NCI-H2227 treated with DMSO at 0.1 percent for 48 hours (cell line): ENCODE data around the gene WRAP73.
"Not testable (repeated sequence)": the region's sequence is repeated elsewhere in the genome, so short reads cannot be mapped to it uniquely, and the experiment has no call there.

Experiments used
- DNase-seq: peaks from one replicate; lab custom pipeline; 2025; lab: John Stamatoyannopoulos, UW

WRAP73 gene

DNA sequence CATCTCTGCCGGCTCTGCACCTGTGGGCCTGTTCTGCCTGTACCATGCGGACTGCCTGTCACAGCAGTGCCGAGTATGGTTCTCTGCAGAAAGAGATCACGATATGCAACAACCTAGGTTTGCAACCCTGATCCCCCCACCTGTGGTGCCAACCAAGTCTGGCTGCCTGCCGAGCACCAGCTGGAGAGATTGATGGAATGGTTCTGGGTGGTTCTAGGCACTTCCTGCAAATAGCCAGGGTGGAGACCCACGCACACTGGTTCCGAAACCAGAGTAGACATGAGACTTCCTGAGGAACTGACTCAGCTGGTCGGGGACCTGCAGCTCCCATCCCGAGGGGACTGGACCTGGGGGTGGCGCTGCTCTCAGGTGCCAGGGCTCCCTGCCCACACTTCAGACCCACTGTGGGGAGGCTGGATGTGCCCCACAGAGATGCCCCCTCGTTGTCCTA is 19.7 kb downstream of the WRAP73 start:
- DNase-seq: no peak

DNA sequence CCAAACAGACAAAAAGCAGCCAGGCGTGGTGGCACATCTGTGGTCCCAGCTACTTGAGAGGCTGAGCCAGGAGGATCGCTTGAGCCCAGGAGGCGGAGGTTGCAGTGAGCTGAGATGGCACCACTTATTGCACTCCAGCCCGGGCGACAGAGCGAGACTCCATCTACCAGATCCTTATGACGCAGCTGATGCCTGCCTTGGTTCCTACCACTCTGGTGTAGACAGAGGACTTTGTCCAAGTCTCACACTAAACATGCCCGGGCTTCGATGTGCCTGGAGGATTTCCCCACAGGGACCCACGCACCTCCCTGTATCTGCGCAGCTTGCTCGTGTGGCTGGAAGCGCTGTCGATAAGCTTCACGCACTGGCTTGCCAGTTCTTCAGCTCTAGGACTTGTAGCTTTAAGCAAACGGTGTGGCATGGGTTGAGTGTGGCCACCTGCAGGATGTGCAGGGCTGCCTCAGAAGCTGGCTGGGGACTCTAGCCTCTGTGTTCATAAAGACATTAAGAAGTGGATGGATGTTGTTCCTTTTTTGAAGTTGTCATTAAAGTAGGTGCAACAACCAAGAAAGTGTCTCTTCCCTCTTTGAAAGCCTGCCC is 20.2 kb downstream of the WRAP73 start:
- DNase-seq: no peak

DNA sequence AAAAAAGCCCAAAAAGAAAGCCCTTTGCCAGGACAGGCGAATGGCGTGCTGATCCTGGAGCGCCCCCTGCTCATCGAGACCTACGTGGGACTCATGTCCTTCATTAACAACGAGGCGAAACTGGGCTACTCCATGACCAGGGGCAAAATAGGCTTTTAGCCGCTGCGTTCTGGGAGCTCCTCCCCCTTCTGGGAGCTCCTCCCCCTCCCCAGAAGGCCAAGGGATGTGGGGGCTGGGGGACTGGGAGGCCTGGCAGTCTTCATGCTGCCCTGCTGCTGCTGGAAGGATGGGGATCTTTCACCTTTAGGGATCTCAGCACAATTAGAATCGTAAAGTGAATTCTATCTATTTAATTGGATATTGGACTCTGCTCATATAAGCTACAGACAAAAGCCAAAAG is 21.5 kb downstream of the WRAP73 start:
- DNase-seq: no peak

DNA sequence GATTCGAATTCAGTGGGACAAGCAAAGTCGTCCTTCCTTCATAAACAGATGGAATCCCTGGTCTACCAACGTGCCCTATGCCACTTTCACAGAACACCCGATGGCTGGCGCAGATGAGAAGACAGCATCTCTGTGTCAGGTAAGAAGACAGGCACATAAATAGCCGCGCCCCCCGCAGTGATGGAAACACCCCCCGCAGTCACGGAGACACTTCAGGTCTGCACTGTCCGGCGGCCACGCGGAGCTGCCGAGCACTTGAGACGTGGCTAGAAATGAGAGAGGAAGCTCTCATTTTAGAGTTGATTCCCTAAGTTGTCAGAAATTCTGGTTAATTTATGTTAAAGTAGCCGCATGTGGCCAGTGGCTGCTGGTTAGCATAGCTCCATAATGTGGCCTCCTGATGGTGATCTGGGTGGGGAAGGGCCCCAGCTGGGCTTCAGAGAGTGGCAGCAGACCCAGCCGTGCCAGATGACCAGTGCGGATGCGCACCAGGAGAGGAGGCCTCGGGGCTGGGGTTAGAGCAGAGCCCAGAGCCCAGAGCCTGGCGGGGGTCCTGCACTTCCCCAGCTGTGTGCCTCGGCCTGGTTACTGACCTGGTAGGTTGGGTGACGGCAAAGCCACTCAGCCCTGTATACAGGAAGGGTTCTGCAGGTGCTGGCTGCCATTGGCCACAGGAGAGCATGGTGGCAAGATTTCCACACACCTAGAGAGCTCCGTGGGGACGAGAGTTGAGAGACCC is 22.2 kb downstream of the WRAP73 start:
- DNase-seq: no peak

DNA sequence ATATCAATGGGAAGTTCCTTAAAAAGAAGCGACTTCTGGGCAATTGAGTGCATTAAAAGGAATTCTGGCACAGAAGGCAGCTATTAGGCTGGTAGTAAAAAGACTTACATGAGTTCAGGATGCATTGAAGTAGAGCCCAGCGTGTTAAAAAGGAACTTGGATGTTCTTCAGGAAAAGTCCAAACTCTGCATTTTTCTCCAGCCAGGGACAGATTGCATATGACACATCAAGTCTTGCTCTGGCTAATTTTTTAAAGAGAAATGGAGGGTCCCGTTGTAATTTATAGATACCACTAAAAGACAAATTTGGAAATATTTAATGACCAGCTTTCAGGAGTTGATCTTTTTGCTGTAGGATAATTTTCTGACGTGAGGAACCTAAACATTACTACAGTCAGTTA is 23.9 kb downstream of the WRAP73 start:
- no peak for DNase-seq

DNA sequence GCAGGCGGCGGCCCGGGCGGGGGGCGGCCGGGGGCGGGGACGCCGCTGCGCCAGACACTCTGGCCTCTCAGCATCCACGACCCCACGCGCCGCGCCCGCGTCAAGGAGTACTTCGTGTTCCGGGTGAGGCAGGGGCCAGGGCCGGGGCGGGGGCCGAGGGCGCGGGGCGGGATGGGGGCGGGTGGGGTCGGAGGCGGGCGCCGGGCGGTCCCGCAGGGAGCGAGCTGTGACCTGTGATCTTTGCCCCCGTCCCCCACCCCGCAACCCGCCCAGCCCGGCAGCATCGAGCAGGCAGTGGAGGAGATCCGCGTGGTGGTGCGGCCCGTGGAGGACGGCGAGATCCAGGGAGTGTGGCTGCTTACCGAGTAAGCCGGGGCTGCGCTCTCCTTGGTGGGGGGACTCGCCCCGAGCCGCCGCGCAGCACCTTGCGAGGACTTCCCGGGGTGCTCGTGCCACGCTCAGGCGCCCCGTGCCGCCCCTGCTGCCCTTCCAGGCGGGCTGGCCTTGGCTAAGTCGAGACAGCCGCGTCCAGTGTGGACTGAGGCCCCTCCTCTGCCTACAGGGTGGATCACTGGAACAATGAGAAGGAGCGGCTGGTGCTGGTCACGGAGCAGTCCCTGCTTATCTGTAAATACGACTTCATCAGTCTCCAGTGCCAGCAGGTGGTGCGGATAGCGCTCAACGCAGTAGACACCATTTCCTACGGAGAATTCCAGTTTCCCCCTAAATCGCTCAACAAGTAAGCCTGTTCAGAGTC is 24.6 kb downstream of the WRAP73 start:
- DNase-seq: peak; percentile 22

DNA sequence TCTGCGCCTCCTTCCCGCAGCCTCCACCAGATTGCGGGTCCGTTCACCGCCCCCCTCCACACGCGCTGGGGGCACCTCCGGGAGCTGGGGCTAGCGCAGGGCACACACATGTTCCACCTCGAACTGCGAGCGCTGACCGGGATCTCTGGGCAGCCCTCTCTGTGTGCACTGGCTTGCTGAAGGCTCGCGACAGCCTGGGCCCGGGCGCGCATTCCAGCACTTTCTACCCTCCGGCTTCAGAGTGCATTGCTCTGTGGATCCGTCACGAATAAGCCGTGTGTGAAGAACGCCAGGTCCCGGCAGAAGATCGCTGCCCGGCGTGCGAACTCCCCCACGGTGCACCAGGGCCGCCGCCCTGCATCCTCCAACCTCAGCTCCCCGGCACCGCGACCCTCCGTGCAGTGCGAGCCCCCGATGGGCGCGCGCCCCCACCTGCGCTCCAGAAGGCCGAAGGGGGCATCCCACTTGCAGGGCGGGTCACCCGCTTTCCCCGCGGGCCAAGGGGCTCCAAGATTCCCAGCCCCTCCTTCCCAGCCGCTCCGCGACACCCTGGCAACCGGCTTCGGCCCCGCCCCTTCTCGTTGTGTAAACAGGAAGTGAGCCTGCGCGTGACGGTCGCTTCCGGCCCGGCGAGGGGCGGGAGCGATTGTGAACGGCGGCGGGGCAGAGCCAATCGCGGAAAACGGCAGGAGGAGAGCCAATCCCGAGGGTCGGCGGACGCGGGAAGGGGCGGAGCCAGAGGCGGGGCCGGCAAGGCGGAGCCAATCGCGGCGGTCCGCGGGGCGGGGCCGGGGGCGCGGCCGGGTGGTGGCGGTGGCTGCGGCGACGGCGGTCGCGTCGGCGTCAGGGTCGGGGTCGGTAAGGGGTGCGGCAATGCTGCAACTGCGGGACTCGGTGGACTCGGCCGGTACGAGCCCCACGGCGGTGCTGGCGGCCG is 25.4 kb downstream of the WRAP73 start, which contains the start of gene TPRG1L:
Gene TPRG1L (plus strand): TSS at position 816 of the 937 bp plus-strand sequence. CDS start 58 bp downstream, at position 874.
- DNase-seq: peak; percentile 96

DNA sequence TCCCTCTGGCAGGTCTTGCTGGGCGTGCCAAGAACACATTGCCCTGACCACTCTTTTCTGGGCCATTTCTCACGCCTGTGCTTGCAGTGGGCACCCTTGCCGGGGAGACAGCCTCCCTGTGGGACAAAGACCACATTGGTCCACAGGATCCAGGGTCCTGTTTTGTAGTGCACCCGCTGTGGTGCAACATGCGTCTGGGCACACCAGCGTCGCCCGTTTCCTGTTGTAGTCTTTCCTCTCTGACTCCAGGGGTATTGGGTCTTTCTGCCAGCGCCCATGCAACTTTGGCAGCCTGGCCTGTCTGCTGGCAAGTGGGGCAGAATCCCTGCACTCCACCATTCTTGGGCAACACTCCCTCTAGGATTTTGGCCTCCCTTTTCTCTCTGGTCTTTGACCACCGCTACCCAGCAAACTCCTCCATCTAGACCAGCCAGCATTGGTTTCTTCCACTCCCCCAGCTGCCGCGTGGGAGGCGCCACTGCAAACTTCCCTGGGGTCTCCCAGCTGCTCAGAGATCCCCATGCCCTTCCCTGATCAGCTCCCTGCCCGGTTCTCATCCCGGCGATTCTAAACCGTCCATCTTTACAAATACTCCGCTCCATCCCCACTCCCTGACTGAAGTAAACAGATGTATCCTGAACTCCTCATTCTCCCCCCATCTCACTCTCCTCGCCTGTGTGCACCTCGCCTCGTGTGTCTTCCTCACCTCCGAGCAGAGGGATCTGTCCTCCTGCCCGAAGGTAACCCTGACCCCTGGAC is 26.3 kb downstream of the WRAP73 start:
- no peak for DNase-seq

DNA sequence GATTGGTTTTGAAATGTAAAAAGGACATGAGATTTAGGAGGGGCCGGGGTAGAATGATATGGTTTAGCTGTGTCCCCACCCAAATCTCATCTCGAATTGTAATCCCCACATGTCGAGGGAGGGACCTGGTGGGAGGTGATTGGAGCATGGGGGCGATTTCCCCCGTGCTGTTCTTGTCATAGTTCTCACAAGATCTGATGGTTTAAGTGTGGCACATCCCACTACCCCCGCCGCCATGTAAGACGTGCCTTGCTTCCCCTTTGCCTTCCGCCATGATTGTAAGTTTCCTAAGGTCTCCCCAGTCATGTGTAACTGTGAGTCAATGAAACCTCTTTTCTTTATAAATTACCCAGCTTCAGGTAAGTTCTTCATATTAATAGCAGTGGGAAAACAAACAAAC is 27.8 kb downstream of the WRAP73 start:
- not testable (repeated sequence) for DNase-seq

DNA sequence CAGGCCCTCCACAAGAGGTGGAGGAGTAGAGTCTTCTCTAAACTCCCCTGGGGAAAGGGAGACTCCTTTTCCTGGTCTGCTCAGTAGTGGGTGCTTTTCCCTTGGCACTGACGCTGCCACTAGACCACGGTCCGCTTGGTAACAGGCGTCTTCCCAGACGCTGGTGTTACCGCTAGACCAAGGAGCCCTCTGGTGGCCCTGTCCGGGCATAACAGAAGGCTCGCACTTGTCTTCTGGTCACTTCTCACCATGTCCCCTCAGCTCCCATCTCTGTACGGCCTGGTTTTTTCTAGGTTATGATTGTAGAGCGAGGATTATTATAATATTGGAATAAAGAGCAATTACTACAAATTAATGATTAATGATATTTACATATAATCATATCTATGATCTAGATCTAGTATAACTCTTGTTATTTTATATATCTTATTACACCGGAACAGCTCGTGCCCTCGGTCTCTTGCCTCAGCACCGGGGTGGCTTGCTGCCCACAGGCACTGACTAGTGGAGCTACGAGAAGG is 28.7 kb downstream of the WRAP73 start:
- DNase-seq: peak; percentile 14

DNA sequence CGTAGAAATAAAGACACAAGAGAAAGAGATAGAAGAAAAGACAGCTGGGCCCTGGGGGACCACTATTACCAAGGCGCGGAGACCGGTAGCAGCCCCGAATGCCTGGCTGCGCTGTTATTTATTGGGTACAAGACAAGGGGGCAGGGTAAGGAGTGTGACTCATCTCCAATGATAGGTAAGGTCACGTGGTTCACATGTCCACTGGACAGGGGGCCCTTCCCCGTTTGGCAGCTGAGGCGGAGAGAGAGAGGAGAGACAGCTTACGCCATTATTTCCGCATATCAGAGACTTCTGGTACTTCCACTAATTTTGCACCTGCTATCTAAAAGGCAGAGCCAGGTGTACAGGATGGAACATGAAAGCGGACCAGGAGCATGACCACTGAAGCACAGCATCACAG is 29.2 kb downstream of the WRAP73 start:
- no peak for DNase-seq

DNA sequence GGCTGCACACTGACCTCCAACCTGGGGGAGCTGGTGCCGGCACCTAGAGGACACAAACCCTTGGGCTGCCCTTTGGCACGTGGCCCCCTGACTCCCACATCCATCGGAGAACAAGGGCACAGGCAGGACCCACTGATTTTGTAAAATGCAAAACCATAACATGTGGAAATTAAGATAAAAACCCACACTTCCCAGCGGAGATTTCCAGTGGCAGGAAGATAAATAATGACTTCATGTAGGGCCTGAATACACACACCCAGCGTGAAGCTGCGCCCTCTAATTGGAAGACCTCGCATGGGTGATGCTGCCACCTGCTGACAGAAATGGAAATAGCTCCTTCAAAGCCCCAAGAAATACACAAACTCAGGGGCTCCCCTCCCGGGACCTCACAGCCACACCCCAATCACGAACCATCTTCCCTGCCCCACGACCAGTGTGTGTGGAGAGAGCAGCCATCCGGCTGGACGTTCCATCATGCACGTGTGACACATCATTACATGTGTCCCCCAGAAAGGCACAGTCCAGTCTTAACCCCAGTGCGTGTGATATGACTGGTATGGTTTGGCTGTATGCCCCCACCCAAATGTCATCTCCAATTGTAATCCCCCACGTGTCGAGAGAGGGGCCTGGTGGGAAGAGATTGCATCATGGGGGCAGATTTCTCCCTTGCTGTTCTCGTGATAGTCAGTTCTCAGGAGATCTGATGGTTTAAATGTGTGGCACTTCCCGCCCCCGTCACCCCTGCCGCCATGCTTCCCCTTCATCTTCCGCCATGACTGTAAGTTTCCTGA is 30.8 kb downstream of the WRAP73 start:
- peak; percentile 51 for DNase-seq

DNA sequence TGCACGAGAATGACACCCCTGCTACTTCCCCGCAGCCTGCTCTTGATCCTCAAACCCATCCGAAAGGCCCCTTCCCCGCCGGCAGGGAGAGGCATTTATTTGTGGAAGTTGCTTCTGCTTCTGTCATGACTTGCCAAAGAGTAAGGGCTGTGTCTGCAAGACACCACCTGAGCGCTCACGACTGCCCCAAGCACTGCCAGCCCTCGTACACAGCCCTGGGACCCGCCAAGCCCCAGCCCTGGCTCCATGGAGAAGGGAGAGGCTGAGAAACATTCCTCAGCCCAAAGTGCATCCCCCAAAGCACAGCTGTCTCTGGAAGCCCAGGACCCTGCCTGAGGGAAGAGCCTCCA is 31.4 kb downstream of the WRAP73 start:
- no peak for DNase-seq

DNA sequence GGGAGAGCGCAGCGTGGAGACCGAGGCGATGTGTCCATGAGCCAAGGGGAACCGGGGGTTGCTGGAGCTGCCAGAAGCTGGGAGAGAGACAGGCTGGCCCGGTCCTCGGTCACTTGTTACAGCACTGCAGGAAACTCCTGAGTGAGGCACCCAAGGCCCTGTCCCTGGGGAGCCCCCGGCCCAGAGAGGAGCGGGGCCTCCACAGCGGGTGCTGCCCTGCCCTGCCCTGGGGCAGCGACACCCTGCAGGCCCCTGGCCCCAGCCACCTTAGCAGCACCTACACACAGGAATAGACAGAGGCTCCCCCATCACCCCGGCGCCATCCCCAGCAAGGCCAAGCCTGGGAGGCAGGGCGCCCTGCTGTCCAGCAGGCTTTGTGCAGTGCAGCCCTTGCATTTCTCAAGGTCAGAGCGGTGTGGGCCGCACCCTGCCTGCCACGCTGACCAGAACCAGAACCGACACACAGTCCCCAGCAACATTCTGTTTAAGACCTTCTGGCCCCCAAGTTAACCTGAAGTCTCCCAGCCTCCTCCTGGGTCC is 32.0 kb downstream of the WRAP73 start:
- DNase-seq: no peak

DNA sequence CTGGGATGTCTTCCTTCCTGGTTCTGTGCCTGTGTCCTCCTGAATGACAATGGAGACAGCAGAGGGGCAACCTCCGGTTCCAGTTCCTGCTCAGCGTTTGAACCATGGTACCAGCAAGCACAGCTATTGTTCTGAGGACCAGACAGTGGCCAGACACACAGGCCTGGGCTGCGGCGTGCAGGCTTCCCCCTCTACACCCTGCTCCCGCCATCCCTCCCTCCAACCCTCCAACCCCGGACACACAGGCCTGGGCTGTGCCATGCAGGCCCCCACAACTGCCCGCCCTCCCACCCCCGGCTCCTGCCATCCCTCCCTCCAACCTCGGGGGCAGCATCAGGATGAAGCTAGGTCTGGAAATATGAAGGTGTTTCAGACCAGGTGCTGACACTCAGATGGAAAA is 33.0 kb downstream of the WRAP73 start:
- DNase-seq: no peak

DNA sequence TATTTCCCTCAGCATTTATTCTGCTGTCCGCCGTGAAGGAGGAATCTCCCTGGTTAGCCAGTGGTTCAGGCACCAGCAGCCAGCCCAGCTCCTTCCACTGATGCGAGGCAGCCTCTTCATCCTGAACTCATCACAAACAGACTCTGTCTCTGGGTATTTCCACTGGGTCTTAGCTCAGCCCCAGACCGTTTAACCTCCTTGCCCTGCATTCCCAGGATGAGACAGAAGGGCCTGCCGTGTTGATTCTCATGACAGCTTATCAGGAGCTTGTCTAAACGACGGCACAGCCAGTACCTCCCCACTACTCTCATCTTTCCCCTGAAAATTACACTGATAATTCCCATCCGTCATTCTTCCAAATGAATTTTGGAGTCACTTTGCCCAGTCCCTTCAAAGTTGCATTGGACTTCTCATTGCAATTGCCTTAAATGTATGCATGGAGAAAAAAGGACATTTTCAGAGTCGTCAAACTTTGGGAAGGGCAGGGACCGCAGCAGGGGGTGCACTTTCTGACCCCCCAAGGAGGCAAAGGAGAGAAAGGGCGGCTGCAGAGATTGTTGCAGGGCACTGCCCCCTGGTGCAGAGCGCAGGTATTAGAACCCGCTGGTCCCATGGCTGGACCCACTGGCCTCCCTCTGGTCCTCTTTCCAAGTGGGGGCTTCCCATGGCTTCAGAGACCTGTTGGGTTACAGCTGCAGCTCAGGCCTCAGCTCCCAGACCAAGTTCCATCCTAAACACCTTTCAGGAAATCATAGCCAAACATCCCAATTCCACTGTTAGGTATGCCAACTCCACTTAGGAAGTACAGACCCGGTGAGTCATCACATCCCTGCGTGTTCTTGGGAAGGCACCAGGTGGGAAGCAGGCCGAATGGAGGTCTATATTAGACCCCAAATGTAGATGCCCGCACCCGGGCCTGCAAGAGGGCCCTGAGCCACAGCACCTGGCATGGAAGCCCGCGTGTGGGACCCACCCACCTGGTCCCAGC is 34.9 kb downstream of the WRAP73 start:
- DNase-seq: no peak

DNA sequence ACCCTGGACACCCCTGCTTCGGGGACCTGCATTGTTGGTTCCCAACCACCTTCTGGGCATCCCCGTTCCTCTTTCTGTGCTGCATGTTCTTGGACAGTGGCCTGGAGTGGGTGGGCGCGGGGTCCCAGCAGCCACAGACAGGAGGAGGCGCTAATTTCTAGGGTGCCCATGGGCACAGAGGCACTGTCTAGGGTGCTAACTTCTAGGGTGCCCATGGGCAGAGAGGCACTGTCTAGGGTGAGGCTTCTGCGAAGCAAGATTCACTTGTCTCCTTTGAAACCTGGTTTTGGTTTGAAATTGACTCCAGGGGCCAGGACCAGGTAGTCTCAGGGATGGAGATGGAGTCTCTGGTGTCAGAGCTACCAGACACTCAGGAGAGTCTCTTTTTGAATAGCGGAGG is 37.8 kb downstream of the WRAP73 start:
- DNase-seq: no peak

DNA sequence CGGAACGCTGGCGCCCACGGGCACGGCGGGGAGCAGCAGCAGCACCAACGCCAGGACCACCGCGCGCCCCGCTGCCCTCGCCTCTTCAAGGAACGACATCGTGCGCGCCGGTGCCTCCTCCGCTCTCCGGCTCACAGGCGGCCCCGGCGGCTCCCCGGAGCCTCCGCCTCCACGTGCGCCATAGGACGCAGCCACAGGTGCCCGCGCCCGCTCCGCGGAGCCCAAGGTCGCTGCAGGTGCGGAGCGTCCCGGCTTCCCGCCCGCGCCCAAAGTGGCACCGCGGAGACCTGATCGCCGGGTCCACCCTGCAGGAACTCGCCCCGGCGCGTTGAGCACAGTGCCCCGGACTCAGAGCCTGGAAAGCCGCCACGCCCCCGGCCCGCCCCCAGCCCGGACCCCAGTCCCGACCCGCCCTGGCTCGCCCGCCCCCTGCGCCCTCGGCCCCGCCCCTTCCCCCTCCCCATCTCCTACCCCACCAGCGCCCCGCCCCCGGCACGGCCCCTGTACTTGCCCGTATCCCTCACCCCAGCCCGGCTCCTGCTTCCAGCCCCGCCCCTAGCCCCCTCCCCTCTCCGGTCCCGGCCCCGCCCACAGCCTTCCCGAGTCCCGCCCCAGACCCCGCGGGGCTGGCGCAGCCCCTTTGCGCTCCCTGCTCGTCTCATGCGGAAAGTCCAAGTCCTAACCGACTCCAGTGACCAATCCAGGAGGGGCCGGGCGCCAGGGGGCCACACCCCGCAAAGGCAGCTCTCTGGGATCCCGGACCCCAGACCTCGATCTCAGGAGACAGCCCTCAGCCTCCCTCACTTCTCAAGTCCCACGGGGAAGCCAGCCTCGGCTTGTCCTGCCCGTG is 38.5 kb downstream of the WRAP73 start, which contains the start of gene MEGF6:
Gene MEGF6 (minus strand): TSS at position 339 of the 850 bp plus-strand sequence. CDS start 240 bp downstream, at position 99.
- DNase-seq: peak; percentile 68
